HAP-1 (cell line): ENCODE data around the gene TMEM198.

Source experiments
- DNase-seq, 2 experiments: peaks; one replicate each; pipeline ENCODE4 v3.0.0-alpha.2; 2016 to 2020; ENCODE audit warnings: low spot score in 2 of 2
- H3K27me3 ChIP-seq: fragments of 250-450 bp; sonication (Bioruptor Pico); 2 replicates; pipeline ENCODE4 v1.5.1; 2020; ENCODE audit warnings: low read depth, mild to moderate bottlenecking, moderate library complexity
- H3K36me3 ChIP-seq: fragments of 250-450 bp; sonication (Bioruptor Pico); replicated peaks from 2 replicates; pipeline ENCODE4 v1.5.1; 2020; ENCODE audit warnings: mild to moderate bottlenecking
- H3K4me1 ChIP-seq: fragments of 250-450 bp; sonication (Bioruptor Pico); 2 replicates; pipeline ENCODE4 v1.5.1; 2020; ENCODE audit warnings: mild to moderate bottlenecking
- H3K4me3 ChIP-seq: fragments of 250-450 bp; sonication (Bioruptor Pico); 2 replicates; pipeline ENCODE4 v1.5.1; 2020; ENCODE audit warnings: mild to moderate bottlenecking, moderate library complexity
- H3K9me3 ChIP-seq: fragments of 250-450 bp; sonication (Bioruptor Pico); 2 replicates; pipeline ENCODE4 v1.5.1; 2020; ENCODE audit warnings: mild to moderate bottlenecking, moderate library complexity
- in situ Hi-C: fragments of 300-500 bp; cut with MboI; formaldehyde crosslinking; loops from 3 replicates; pipeline ENCODE4 v1.14.3; 2020; ENCODE audit warnings: low sequenced_read_pairs, inconsistent platforms, mixed read lengths

The TMEM198 gene

GRCh38 chr2:219543596-219544358, at the start of gene TMEM198, which contains the start of gene CHPF:
Gene TMEM198 (plus strand): TSS chr2:219544028. CDS start chr2:219544728, 700 bp downstream.
Gene CHPF (minus strand): TSS chr2:219543809. CDS start chr2:219543538, 271 bp downstream.
- Histone ChIP-seq H3K4me3 (peak within 1 kb of the TSS; percentile 67), H3K36me3 (peaks cover 19% of the 10 kb centered on the region), H3K9me3 (no peaks in the 10 kb centered on the region), H3K4me1 (peaks cover 8% of the 10 kb centered on the region; the same call in 1 of the 2 replicates), H3K27me3 (no peaks in the 10 kb centered on the region)
- peak; percentile 97 to 99 for DNase-seq
- in situ Hi-C loops = loop anchor here (5.0 kb wide), 1 partner anchor 99 kb away; no protein-coding TSS in a partner anchor

- Histone ChIP-seq H3K27me3 (0 out of 2 replicates have a peak, but pooled peaks cover 4% of the 10 kb centered on the region), H3K36me3 (no peaks in the 10 kb centered on the region), H3K4me3 (no peak overlapping the region), H3K9me3 (no peaks in the 10 kb centered on the region), H3K4me1 (peaks cover 15% of the 10 kb centered on the region)
- in situ Hi-C loops = no loop called here
- DNase-seq = no peak
These were observed 48.8 kb upstream of the TMEM198 start for GRCh38 chr2:219494952-219495530.

- H3K9me3 ChIP-seq = no peaks in the 10 kb centered on the region
- DNase-seq = peak; percentile 77 to 88
- peaks cover 19% of the 10 kb centered on the region for H3K4me1 ChIP-seq
- 0 out of 2 replicates have a peak, but pooled peaks cover 4% of the 10 kb centered on the region for H3K27me3 ChIP-seq
- no peak overlapping the region for H3K4me3 ChIP-seq
- no peaks in the 10 kb centered on the region for H3K36me3 ChIP-seq
- in situ Hi-C loops = no loop called here
These were observed 48.2 kb upstream of the TMEM198 start for GRCh38 chr2:219495531-219496122.

GRCh38 chr2:219496247-219496824, 47.5 kb upstream of the TMEM198 start:
- DNase-seq = no peak
- Histone ChIP-seq H3K9me3 (no peaks in the 10 kb centered on the region), H3K36me3 (no peaks in the 10 kb centered on the region), H3K4me1 (peaks cover 19% of the 10 kb centered on the region), H3K4me3 (no peak overlapping the region), H3K27me3 (0 out of 2 replicates have a peak, but pooled peaks cover 4% of the 10 kb centered on the region)
- in situ Hi-C loops = no loop called here

GRCh38 chr2:219496825-219497494, 46.9 kb upstream of the TMEM198 start:
- Histone ChIP-seq H3K27me3 (0 out of 2 replicates have a peak, but pooled peaks cover 4% of the 10 kb centered on the region), H3K36me3 (no peaks in the 10 kb centered on the region), H3K4me1 (peaks cover 19% of the 10 kb centered on the region), H3K4me3 (no peak overlapping the region), H3K9me3 (no peaks in the 10 kb centered on the region)
- in situ Hi-C loops = no loop called here
- DNase-seq = no peak

GRCh38 chr2:219497495-219498279, 46.1 kb upstream of the TMEM198 start:
- peaks cover 19% of the 10 kb centered on the region for H3K4me1 ChIP-seq
- H3K27me3 ChIP-seq = 0 out of 2 replicates have a peak, but pooled peaks cover 4% of the 10 kb centered on the region

GRCh38 chr2:219498280-219499057, 45.4 kb upstream of the TMEM198 start, which contains the start of gene GMPPA:
Gene GMPPA (plus strand): TSS chr2:219498891. CDS start chr2:219499976, 1,085 bp downstream.
- peak within 1 kb of the TSS; percentile 72 for H3K4me3 ChIP-seq
- peaks cover 19% of the 10 kb centered on the region for H3K4me1 ChIP-seq
- in situ Hi-C loops = no loop called here

More at GRCh38 chr2:219497495-219498279, 46.1 kb upstream of the TMEM198 start:
- peak overlapping the region; percentile 72 for H3K4me3 ChIP-seq
- DNase-seq = peak; percentile 21 to 85
- no peaks in the 10 kb centered on the region for H3K9me3 ChIP-seq
- in situ Hi-C loops = no loop called here
- no peaks in the 10 kb centered on the region for H3K36me3 ChIP-seq

GRCh38 chr2:219499058-219499307, 44.8 kb upstream of the TMEM198 start:
- H3K9me3 ChIP-seq = no peaks in the 10 kb centered on the region
- peak overlapping the region; percentile 72 for H3K4me3 ChIP-seq
- H3K36me3 ChIP-seq = peaks cover 4% of the 10 kb centered on the region; the same call in 1 of the 2 replicates
- 0 out of 2 replicates have a peak, but pooled peaks cover 4% of the 10 kb centered on the region for H3K27me3 ChIP-seq
- H3K4me1 ChIP-seq = peaks cover 19% of the 10 kb centered on the region
- in situ Hi-C loops = no loop called here
- DNase-seq = no peak

More at GRCh38 chr2:219498280-219499057, 45.4 kb upstream of the TMEM198 start, which contains the start of gene GMPPA:
- Histone ChIP-seq H3K27me3 (0 out of 2 replicates have a peak, but pooled peaks cover 4% of the 10 kb centered on the region), H3K36me3 (no peaks in the 10 kb centered on the region), H3K9me3 (no peaks in the 10 kb centered on the region)
- peak; percentile 97 to 99 for DNase-seq

GRCh38 chr2:219499555-219499954, 44.3 kb upstream of the TMEM198 start:
- DNase-seq = no peak
- H3K27me3 ChIP-seq = 0 out of 2 replicates have a peak, but pooled peaks cover 4% of the 10 kb centered on the region
- no peaks in the 10 kb centered on the region for H3K9me3 ChIP-seq
- peaks cover 9% of the 10 kb centered on the region; the same call in 1 of the 2 replicates for H3K36me3 ChIP-seq
- H3K4me1 ChIP-seq = peaks cover 19% of the 10 kb centered on the region
- in situ Hi-C loops = no loop called here
- peak overlapping the region; percentile 72 for H3K4me3 ChIP-seq

GRCh38 chr2:219500135-219500534, 43.7 kb upstream of the TMEM198 start:
- in situ Hi-C loops = no loop called here
- H3K4me1 ChIP-seq = peaks cover 19% of the 10 kb centered on the region
- DNase-seq = peak in 1 of 2 experiments; percentile 46
- H3K27me3 ChIP-seq = no peaks in the 10 kb centered on the region
- H3K36me3 ChIP-seq = peaks cover 9% of the 10 kb centered on the region; the same call in 1 of the 2 replicates
- no peak overlapping the region for H3K4me3 ChIP-seq
- H3K9me3 ChIP-seq = no peaks in the 10 kb centered on the region

GRCh38 chr2:219501849-219502248, 42.0 kb upstream of the TMEM198 start:
- H3K27me3 ChIP-seq = no peaks in the 10 kb centered on the region
- peaks cover 17% of the 10 kb centered on the region for H3K4me1 ChIP-seq
- no peaks in the 10 kb centered on the region for H3K9me3 ChIP-seq
- H3K4me3 ChIP-seq = no peak overlapping the region
- no peak for DNase-seq
- H3K36me3 ChIP-seq = peaks cover 9% of the 10 kb centered on the region; the same call in 1 of the 2 replicates
- in situ Hi-C loops = no loop called here

- no peaks in the 10 kb centered on the region for H3K9me3 ChIP-seq
- in situ Hi-C loops = no loop called here
- H3K4me3 ChIP-seq = no peak overlapping the region
- no peaks in the 10 kb centered on the region for H3K27me3 ChIP-seq
- DNase-seq = no peak
- peaks cover 15% of the 10 kb centered on the region for H3K4me1 ChIP-seq
- H3K36me3 ChIP-seq = peaks cover 9% of the 10 kb centered on the region; the same call in 1 of the 2 replicates
These were observed 41.2 kb upstream of the TMEM198 start for GRCh38 chr2:219502618-219503017.
